ENCODE measurements around the gene GPS2.
"Not testable (repeated sequence)": the region's sequence is repeated elsewhere in the genome, so short reads cannot be mapped to it uniquely, and the experiment has no call there.

The GPS2 gene
- total RNA-seq = 0.31 to 1.9 (median 0.74) reads per million in 18 experiments

- peak; percentile 80 to 90 for DNase-seq
Observed at GRCh38 chr17:7314719-7315569, at the start of gene GPS2. GPS2 (minus strand) TSS chr17:7315360; CDS start chr17:7315052, 308 bp downstream.

- peak; percentile 35 to 42 for DNase-seq
Observed at GRCh38 chr17:7363311-7363710, 48.2 kb upstream of the GPS2 start.

GRCh38 chr17:7361906-7362305, 46.7 kb upstream of the GPS2 start:
- no peak for DNase-seq

- DNase-seq = no peak
Observed at GRCh38 chr17:7357381-7357780, 42.2 kb upstream of the GPS2 start.

- no peak for DNase-seq
Observed at GRCh38 chr17:7356756-7357155, 41.6 kb upstream of the GPS2 start.

GRCh38 chr17:7356072-7356549, 41.0 kb upstream of the GPS2 start:
- peak; percentile 76 to 79 for DNase-seq

- DNase-seq = no peak
Observed at GRCh38 chr17:7355573-7355972, 40.4 kb upstream of the GPS2 start.

GRCh38 chr17:7355053-7355452, 39.9 kb upstream of the GPS2 start, which contains the start of gene TMEM95:
TMEM95 (plus strand) TSS chr17:7355156; CDS start chr17:7355205, 49 bp downstream.
- no peak for DNase-seq

- DNase-seq = no peak
Observed at GRCh38 chr17:7354262-7354843, 39.2 kb upstream of the GPS2 start.

- no peak for DNase-seq
Observed at GRCh38 chr17:7352910-7353635, 37.9 kb upstream of the GPS2 start.

GRCh38 chr17:7352503-7352889, 37.3 kb upstream of the GPS2 start:
- no peak for DNase-seq

GRCh38 chr17:7351665-7352502, 36.7 kb upstream of the GPS2 start, which contains the start of gene KCTD11:
KCTD11 (plus strand) TSS chr17:7352162.
- peak; percentile 88 to 91 for DNase-seq

- no peak for DNase-seq
Observed at GRCh38 chr17:7348478-7349242, 33.5 kb upstream of the GPS2 start.

- no peak for DNase-seq
Observed at GRCh38 chr17:7347630-7348477, 32.7 kb upstream of the GPS2 start.

GRCh38 chr17:7346761-7347614, 31.8 kb upstream of the GPS2 start:
- no peak for DNase-seq

GRCh38 chr17:7343250-7343649, 28.1 kb upstream of the GPS2 start:
- DNase-seq = no peak

GRCh38 chr17:7341842-7342241, 26.7 kb upstream of the GPS2 start:
- DNase-seq = no peak

- DNase-seq = peak; percentile 15 to 50
Observed at GRCh38 chr17:7340179-7340578, 25.0 kb upstream of the GPS2 start.

GRCh38 chr17:7337600-7337999, 22.4 kb upstream of the GPS2 start:
- not testable (repeated sequence) for DNase-seq

All from inflammatory macrophage (primary cell).